Fibroblast of the aortic adventitia (primary cell): ENCODE data around the gene MYL11. TPM values are rescaled to one million over a fixed set of nuclear protein-coding genes. Genes with fewer than 3 reads are reported as not detected.
"Not testable (repeated sequence)": the region's sequence is repeated elsewhere in the genome, so short reads cannot be mapped to it uniquely, and the experiment has no call there.

Experiments
- DNase-seq: peaks from one replicate; pipeline ENCODE4 v3.0.0-alpha.2; 2010; ENCODE audit warnings: low read depth
- H3K4me3 ChIP-seq: 2 replicates; pipeline ENCODE4 v1.5.1; 2011; ENCODE audit warnings: low read depth, mild to moderate bottlenecking, control low read depth, low read length, moderate library complexity
- total RNA-seq: library from RNA; depleted of rRNA; stranded (reverse); fragments of >200 nt; gene quantifications from 2 replicates; pipeline ENCODE4 v1.2.3, GENCODE V29; 2012; ENCODE audit warnings: low replicate concordance
- TF ChIP-seq, protein P1 (sequence below): IDR thresholded peaks from 2 replicates; pipeline ENCODE4 v1.5.1; 2011; ENCODE audit warnings: mild to moderate bottlenecking, low read length, control low read depth, inconsistent platforms; ENCODE audit not compliant: insufficient read depth

The MYL11 gene
- total RNA-seq, 1 donor, result not detected

DNA sequence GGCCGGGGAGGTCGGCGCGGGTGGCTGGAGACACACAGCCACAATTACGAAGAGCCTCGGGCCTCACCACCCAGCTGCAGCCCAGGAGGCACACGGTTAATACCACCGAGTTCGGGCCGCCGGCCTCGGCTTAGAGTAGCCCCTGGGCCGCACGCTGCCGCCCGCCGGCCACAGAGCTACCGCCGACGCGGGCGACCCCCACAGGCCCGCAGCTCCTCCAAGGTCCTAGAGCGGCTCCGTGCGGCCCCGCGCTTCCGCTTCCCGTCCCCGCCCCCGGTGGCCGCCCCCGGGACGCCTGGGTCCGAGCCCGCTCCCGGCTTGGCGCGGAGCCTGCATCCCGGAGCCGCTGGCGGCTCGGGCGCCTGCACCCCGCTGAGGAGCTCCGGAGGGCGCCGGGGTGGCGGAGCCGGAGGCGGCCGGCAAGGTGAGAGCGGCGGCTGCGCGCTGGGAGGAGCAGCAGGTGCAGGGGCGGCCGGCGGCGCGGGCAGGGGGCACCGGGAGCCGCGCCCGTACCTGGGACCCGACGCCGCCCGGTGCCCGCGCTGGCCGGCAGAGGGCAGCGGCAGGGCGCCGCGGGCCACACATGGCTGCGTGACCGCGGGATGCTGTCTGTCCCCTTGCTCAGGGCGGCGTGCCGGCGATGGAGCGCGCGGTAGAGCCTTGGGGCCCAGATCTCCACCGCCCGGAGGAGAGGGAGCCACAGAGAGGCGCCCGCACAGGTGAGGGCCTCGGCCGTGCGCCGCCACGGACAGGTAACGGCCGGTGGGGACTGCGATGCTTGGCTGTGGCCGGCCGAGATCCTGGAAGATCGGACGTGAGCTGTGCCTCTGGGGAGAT lies 20.8 kb downstream of the MYL11 start, which contains the start of gene ZNF48:
ZNF48 (plus strand) TSS at position 266 of the 837 bp plus-strand sequence; CDS start at position 641, 375 bp downstream.
- H3K4me3 ChIP-seq, result peak within 1 kb of the TSS; percentile 82
- TF ChIP-seq, protein P1, sequence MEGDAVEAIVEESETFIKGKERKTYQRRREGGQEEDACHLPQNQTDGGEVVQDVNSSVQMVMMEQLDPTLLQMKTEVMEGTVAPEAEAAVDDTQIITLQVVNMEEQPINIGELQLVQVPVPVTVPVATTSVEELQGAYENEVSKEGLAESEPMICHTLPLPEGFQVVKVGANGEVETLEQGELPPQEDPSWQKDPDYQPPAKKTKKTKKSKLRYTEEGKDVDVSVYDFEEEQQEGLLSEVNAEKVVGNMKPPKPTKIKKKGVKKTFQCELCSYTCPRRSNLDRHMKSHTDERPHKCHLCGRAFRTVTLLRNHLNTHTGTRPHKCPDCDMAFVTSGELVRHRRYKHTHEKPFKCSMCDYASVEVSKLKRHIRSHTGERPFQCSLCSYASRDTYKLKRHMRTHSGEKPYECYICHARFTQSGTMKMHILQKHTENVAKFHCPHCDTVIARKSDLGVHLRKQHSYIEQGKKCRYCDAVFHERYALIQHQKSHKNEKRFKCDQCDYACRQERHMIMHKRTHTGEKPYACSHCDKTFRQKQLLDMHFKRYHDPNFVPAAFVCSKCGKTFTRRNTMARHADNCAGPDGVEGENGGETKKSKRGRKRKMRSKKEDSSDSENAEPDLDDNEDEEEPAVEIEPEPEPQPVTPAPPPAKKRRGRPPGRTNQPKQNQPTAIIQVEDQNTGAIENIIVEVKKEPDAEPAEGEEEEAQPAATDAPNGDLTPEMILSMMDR, result peak; percentile 12
- DNase-seq, result peak; percentile 90

DNA sequence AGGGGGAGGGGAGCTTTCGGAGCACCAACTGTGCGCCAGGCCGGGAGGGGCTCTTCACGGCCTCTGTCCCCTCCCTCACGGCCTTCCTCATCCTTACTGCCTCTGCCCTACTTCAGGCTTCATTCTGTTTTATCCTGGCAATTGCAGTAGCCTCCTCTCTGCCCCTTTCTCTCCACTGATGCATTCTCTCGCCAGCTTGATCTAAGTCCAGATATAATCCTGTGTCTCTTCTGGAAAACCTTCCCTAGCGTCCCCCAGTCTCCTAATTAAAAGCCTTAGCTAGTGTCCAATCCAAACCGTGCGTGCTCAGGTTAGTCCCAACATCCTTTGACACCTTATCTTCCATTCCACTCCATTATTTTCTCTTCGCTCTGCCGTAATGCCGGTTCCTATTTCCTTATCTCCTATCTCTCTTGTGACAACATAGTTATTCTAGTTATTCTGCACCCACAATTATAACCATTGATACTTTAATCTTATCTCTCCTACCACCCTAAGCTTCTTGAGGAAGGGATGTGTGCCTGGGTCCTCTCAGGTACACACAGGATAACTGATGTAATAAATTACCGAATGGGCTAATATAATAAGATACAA lies 21.5 kb downstream of the MYL11 start:
- TF ChIP-seq, protein P1, result no peak
- DNase-seq, result no peak
- peak overlapping the region; percentile 82 for H3K4me3 ChIP-seq

DNA sequence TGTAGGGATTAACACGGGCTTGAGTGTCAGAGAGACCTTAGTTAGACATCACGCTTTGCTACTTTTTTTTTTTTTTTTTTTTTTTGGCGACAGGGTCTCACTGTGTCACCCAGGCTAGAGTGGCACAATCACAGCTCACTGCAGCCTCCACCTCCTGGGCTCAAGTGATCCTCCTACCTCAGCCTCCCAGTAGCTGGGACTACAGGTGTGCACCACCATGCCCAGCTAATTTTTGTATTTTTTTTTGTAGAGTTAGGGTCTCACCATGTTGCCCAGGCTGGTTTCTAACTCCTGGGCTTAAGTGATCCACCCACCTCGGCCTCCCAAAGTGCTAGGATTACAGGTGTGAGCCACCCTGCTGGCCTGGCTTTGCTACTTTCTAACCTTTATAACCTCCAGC lies 22.0 kb downstream of the MYL11 start:
- DNase-seq, H3K4me3 ChIP-seq: not testable (repeated sequence)

DNA sequence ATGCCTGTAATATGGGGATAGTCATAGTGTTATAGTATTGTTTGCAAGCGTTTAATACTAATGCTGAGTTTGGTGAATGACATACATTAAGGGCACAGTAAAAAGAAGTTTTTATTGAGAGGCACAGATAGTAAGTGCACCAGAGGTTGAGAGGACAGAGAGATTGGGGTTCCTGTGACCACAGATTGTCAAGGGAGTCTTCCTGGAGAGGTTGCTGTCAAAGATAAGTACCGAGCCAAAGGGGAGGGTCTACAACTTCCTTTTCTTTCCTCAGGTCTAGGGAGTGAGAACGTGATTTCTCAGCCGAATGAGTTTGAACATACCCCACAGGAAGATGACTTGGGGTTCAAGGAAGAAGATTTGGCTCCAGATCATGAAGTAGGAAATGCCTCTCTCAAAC lies 22.5 kb downstream of the MYL11 start:
- TF ChIP-seq, protein P1, result no peak
- H3K4me3 ChIP-seq, result no peak overlapping the region
- DNase-seq, result no peak

DNA sequence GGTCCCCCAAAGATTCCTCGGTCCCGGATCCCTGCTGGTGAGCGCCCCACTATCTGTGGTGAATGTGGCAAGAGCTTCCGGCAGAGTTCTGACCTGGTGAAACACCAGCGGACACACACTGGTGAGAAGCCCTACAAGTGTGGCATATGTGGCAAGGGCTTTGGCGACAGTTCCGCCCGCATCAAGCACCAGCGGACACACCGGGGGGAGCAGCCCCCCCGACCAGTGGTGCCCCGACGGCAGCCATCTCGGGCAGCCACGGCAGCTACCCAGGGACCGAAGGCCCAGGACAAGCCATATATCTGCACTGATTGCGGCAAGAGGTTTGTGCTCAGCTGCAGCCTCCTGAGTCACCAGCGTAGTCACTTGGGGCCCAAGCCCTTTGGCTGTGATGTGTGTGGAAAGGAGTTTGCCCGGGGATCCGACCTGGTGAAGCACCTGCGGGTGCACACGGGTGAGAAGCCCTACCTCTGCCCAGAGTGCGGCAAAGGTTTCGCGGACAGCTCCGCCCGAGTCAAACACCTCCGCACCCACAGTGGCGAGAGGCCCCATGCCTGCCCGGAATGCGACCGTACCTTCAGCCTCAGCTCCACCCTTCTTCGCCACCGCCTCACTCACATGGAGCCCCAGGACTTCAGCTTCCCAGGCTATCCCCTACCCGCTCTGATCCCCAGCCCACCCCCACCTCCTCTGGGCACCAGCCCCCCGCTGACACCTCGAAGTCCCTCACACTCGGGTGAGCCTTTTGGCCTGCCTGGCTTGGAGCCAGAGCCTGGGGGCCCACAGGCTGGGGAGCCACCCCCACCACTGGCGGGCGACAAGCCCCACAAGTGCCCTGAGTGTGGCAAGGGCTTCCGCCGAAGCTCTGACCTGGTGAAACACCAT lies 23.4 kb downstream of the MYL11 start:
- no peak overlapping the region for H3K4me3 ChIP-seq
- TF ChIP-seq, protein P1, result no peak
- DNase-seq, result no peak

DNA sequence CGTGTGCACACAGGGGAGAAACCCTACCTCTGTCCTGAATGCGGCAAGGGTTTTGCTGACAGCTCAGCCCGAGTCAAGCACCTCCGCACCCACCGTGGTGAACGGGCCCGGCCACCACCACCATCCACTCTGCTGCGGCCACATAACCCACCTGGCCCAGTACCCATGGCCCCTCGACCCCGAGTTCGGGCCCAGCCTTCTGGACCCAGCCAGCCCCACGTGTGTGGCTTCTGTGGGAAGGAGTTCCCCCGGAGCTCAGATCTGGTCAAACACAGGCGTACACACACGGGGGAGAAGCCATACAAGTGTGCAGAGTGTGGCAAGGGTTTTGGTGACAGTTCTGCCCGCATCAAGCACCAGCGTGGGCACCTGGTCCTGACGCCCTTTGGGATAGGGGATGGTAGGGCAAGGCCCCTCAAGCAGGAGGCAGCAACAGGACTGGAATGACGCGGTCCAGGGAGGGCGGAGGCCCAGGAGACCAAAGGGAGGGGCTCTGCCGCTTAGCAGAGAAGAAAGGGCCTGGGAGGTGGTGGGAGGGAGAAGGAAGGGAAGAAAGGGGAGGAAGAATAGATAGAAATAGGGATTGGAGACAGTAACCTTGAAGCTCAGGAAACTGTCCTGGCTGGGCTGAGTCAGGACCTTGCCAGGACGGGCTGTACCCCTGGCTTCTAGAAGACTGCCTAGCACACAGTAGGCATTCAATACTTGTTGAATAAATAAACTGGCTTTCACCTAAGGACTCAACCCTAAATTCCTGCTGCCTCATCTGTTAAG lies 24.2 kb downstream of the MYL11 start:
- TF ChIP-seq, protein P1, result no peak
- no peak overlapping the region for H3K4me3 ChIP-seq
- no peak for DNase-seq
